ENCODE measurements around the gene CACNG4. TPM values are rescaled to one million over a fixed set of nuclear protein-coding genes. Genes with fewer than 3 reads are reported as not detected.

Gene CACNG4
- total and polyA plus RNA-seq, 2 of the 4 experiments (the other 2 are of a cell fraction) = under 0.01 to 0.53 TPM

GRCh38 chr17:67041531-67041930 lies 77.0 kb downstream of the CACNG4 start:
- Histone ChIP-seq H3K4ac (ENCODE audit: low read depth, low read length) (no peak overlapping the region), H3K79me1 (ENCODE audit: low read depth in 1 of 2, low read length in 2 of 2) (no peaks in the 10 kb centered on the region), H3K36me3 (ENCODE audit: control insufficient read depth, insufficient read depth, low read length) (no peaks in the 10 kb centered on the region), H3K9me3 (ENCODE audit: control insufficient read depth, insufficient read depth, low read length) (no peaks in the 10 kb centered on the region; the same call in 1 of the 2 replicates), H4K5ac (ENCODE audit: low read depth, low read length) (no peak overlapping the region), H3K56ac (ENCODE audit: extremely low read depth, insufficient read depth, low read length) (no peak overlapping the region), H2BK15ac (ENCODE audit: low read depth, low read length) (no peak overlapping the region), H3K14ac (replicated peaks; ENCODE audit: low read depth, low read length) (no peak overlapping the region), H2AK9ac (replicated peaks; ENCODE audit: low read depth, low read length, poor library complexity) (peak overlapping the region; percentile 37), H2BK120ac (ENCODE audit: low read depth, low read length) (no peak overlapping the region), H3K18ac (ENCODE audit: low read depth, low read length) (no peak overlapping the region), H2BK20ac (ENCODE audit: low read depth, low read length) (no peak overlapping the region), H3K4me1 (ENCODE audit: control insufficient read depth, insufficient read depth, low read length) (no peaks in the 10 kb centered on the region), H4K91ac (ENCODE audit: insufficient read depth, low read depth, low read length) (no peak overlapping the region), H3K4me3 (ENCODE audit: insufficient read depth, low read depth, low read length) (no peak overlapping the region), H2AK5ac (ENCODE audit: low read depth, low read length) (no peak overlapping the region), H2BK5ac (ENCODE audit: low read depth, low read length, poor library complexity, severe bottlenecking) (no peak overlapping the region), H2AFZ (replicated peaks; ENCODE audit: low read length, poor library complexity) (peak overlapping the region; percentile 7), H3K9ac (ENCODE audit: low read depth, low read length) (no peak overlapping the region), H3K27ac (ENCODE audit: insufficient read depth, low read length) (no peak overlapping the region), H3K27me3 (ENCODE audit: control insufficient read depth, insufficient read depth, low read length) (peaks cover 61% of the 10 kb centered on the region), H3K4me2 (ENCODE audit: low read depth, low read length) (no peak overlapping the region), H4K8ac (ENCODE audit: low read depth in 2 of 2, low read length in 2 of 2) (no peak overlapping the region), H3K9me1 (ENCODE audit: insufficient read depth, low read length) (no peaks in the 10 kb centered on the region), H3K23ac (ENCODE audit: low read depth, low read length) (no peak overlapping the region), H4K20me1 (ENCODE audit: insufficient read depth, low read length) (no peaks in the 10 kb centered on the region)
- DNase-seq (no peak), ATAC-seq (ENCODE audit: low read depth) (no peak)
- POLR2A ChIA-PET (ENCODE audit: unreplicated experiment) = no interaction called here
- intact Hi-C loops (cut with micrococcal nuclease) = no loop called here
- BruUV-seq (replicated peaks) = no TSS peak
- CTCF ChIA-PET = no interaction called here
- no CpG with 5 or more reads among the region's 7 CpGs for WGBS, 2 experiments (ENCODE audit: extremely low coverage in 2 of 2, insufficient read length in 1 of 2)
- no peak for TF ChIP-seq POLR2A (IDR thresholded peaks at IDR 0.05; ENCODE audit: low read depth, low read length)
- TF ChIP-seq NFE2L2 (IDR thresholded peaks at IDR 0.05; ENCODE audit: low read depth, low read length) = no peak
- TF ChIP-seq USF2 (IDR thresholded peaks at IDR 0.05; ENCODE audit: low read depth, low read length) = no peak
- TF ChIP-seq CTCF (conservative IDR thresholded peaks at IDR 0.05; ENCODE audit: low read depth, low read length) = no peak
- TF ChIP-seq CEBPB (IDR thresholded peaks at IDR 0.05; ENCODE audit: low read depth, low read length) = no peak
- no peak for TF ChIP-seq RCOR1 (IDR thresholded peaks at IDR 0.05; ENCODE audit: insufficient replicate concordance, low read length)
- TF ChIP-seq FOS (IDR thresholded peaks at IDR 0.05; ENCODE audit: low read depth, low read length) = no peak
- no peak for TF ChIP-seq MAZ (IDR thresholded peaks at IDR 0.05; ENCODE audit: borderline replicate concordance, low read depth, low read length)
- no peak for TF ChIP-seq RFX5 (IDR thresholded peaks at IDR 0.05; ENCODE audit: low read depth, low read length)
- no peak for TF ChIP-seq BHLHE40 (IDR thresholded peaks at IDR 0.05; ENCODE audit: low read depth, low read length)
- no peak for TF ChIP-seq MXI1 (IDR thresholded peaks at IDR 0.05; ENCODE audit: borderline replicate concordance, low read depth, low read length)
- dilution Hi-C loops (cut with HindIII; ENCODE audit: low sequenced_read_pairs, unreplicated experiment) = no loop called here
- in situ Hi-C loops (cut with MboI; ENCODE audit: low sequenced_read_pairs) = no loop called here

Data from IMR-90 (cell line).